Astrocyte (in vitro differentiated cells and primary cell): ENCODE results near the gene TIMP3.

ENCODE experiments used
- EZH2 ChIP-seq: IDR thresholded peaks from 2 replicates; pipeline ENCODE4 v1.6.1; 2012; ENCODE audit warnings: mild to moderate bottlenecking, low read length, inconsistent platforms; ENCODE audit not compliant: insufficient read depth
- TF ChIP-seq, protein P1 (sequence below): IDR thresholded peaks from 2 replicates; pipeline ENCODE4 v1.5.1; 2011; ENCODE audit warnings: low read depth, mild to moderate bottlenecking, inconsistent platforms, low read length, moderate library complexity; ENCODE audit not compliant: insufficient read depth

DNA sequence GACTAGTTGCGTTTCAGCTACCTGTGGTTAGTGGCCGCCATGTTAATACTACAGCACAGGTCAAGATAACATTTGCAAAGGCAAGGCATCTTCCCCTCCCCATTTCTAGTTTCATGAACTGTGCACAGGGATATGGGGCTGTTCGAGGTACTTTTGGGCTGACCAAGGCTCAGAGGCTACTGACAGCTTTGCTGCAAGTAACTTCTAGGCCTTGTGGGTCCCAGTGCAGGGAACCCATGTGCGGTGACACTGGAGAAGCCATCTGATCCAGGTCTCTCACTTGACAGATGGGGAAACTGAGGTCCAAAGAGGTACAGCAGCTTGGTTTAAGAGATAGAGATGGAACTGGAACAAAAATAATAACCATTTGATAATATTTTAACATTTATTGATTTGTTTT is 13.6 kb downstream of the TIMP3 start:
- TF ChIP-seq EZH2 = no peak
- TF ChIP-seq, protein P1, sequence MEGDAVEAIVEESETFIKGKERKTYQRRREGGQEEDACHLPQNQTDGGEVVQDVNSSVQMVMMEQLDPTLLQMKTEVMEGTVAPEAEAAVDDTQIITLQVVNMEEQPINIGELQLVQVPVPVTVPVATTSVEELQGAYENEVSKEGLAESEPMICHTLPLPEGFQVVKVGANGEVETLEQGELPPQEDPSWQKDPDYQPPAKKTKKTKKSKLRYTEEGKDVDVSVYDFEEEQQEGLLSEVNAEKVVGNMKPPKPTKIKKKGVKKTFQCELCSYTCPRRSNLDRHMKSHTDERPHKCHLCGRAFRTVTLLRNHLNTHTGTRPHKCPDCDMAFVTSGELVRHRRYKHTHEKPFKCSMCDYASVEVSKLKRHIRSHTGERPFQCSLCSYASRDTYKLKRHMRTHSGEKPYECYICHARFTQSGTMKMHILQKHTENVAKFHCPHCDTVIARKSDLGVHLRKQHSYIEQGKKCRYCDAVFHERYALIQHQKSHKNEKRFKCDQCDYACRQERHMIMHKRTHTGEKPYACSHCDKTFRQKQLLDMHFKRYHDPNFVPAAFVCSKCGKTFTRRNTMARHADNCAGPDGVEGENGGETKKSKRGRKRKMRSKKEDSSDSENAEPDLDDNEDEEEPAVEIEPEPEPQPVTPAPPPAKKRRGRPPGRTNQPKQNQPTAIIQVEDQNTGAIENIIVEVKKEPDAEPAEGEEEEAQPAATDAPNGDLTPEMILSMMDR = no peak
